Measurements from ENCODE around the gene STAG3.
A peak's percentile ranks its signal among the peaks of the same experiment; 100 is the strongest.
"Not testable (repeated sequence)": the region's sequence is repeated elsewhere in the genome, so short reads cannot be mapped to it uniquely, and the experiment has no call there.

Gene STAG3

GRCh38 chr7:100219271-100219737 is 41.6 kb downstream of the STAG3 start:
- Histone ChIP-seq H3K27me3 (replicated peaks; ENCODE audit: control insufficient read depth, insufficient read depth, low read length) (no peaks in the 10 kb centered on the region), H3K36me3 (ENCODE audit: control insufficient read depth, insufficient read depth, low read length) (peaks cover 16% of the 10 kb centered on the region), H3K4me3 (replicated peaks; ENCODE audit: low read depth, low read length) (peak overlapping the region; percentile 79)
- no peak for TF ChIP-seq CTCF (IDR thresholded peaks at IDR 0.05; ENCODE audit: insufficient read depth, low read length, poor library complexity, severe bottlenecking)
- peak; percentile 40 for DNase-seq (ENCODE audit: extremely low read depth, insufficient read length)

- not testable (repeated sequence) for H3K27me3 ChIP-seq (replicated peaks; ENCODE audit: control insufficient read depth, insufficient read depth, low read length)
- peak; percentile 51 for DNase-seq (ENCODE audit: extremely low read depth, insufficient read length)
- peak within 1 kb of the TSS; percentile 79 for H3K4me3 ChIP-seq (replicated peaks; ENCODE audit: low read depth, low read length)
- peaks cover 17% of the 10 kb centered on the region for H3K36me3 ChIP-seq (ENCODE audit: control insufficient read depth, insufficient read depth, low read length)
These were observed 42.3 kb downstream of the STAG3 start, which contains the start of gene PVRIG for GRCh38 chr7:100219801-100220585. PVRIG (plus strand) TSS chr7:100219949; CDS start chr7:100219971, 22 bp downstream.

GRCh38 chr7:100220586-100221230 is 43.0 kb downstream of the STAG3 start:
- DNase-seq (ENCODE audit: extremely low read depth, insufficient read length), result peak; percentile 31
- H3K4me3 ChIP-seq (replicated peaks; ENCODE audit: low read depth, low read length), result peak overlapping the region; percentile 79
- TF ChIP-seq CTCF (IDR thresholded peaks at IDR 0.05; ENCODE audit: insufficient read depth, low read length, poor library complexity, severe bottlenecking), result no peak
- peaks cover 17% of the 10 kb centered on the region for H3K36me3 ChIP-seq (ENCODE audit: control insufficient read depth, insufficient read depth, low read length)
- H3K27me3 ChIP-seq (replicated peaks; ENCODE audit: control insufficient read depth, insufficient read depth, low read length), result no peaks in the 10 kb centered on the region

- TF ChIP-seq CTCF (IDR thresholded peaks at IDR 0.05; ENCODE audit: insufficient read depth, low read length, poor library complexity, severe bottlenecking), result no peak
- Histone ChIP-seq H3K27me3 (replicated peaks; ENCODE audit: control insufficient read depth, insufficient read depth, low read length) (no peaks in the 10 kb centered on the region), H3K36me3 (ENCODE audit: control insufficient read depth, insufficient read depth, low read length) (peaks cover 17% of the 10 kb centered on the region), H3K4me3 (replicated peaks; ENCODE audit: low read depth, low read length) (peak overlapping the region; percentile 79)
- DNase-seq (ENCODE audit: extremely low read depth, insufficient read length), result peak; percentile 86
These were observed 43.6 kb downstream of the STAG3 start for GRCh38 chr7:100221231-100221718.

GRCh38 chr7:100221767-100222444 is 44.2 kb downstream of the STAG3 start:
- no peak for DNase-seq (ENCODE audit: extremely low read depth, insufficient read length)
- H3K36me3 ChIP-seq (ENCODE audit: control insufficient read depth, insufficient read depth, low read length), result peaks cover 19% of the 10 kb centered on the region
- no peaks in the 10 kb centered on the region for H3K27me3 ChIP-seq (replicated peaks; ENCODE audit: control insufficient read depth, insufficient read depth, low read length)
- TF ChIP-seq CTCF (IDR thresholded peaks at IDR 0.05; ENCODE audit: insufficient read depth, low read length, poor library complexity, severe bottlenecking), result no peak
- H3K4me3 ChIP-seq (replicated peaks; ENCODE audit: low read depth, low read length), result peak overlapping the region; percentile 79

Data from GM06990 (cell line).